HG03460 (cell line): Measurements from ENCODE around the gene WASF2.
"Not testable (repeated sequence)": the region's sequence is repeated elsewhere in the genome, so short reads cannot be mapped to it uniquely, and the experiment has no call there.

Experiments used
- ATAC-seq: cut with Tn5 transposase; IDR thresholded peaks from one replicate; pipeline ENCODE4 v1.9.1; 2021; ENCODE audit not compliant: unreplicated experiment

Gene WASF2

GRCh38 chr1:27399251-27400025 is 90.5 kb downstream of the WASF2 start:
- no peak for ATAC-seq

- no peak for ATAC-seq
Measured at GRCh38 chr1:27398405-27399149, 91.4 kb downstream of the WASF2 start.

- no peak for ATAC-seq
Measured at GRCh38 chr1:27397749-27398148, 92.2 kb downstream of the WASF2 start.

- ATAC-seq, result no peak
Measured at GRCh38 chr1:27397110-27397509, 92.9 kb downstream of the WASF2 start.

GRCh38 chr1:27395441-27396195 is 94.3 kb downstream of the WASF2 start:
- ATAC-seq, result no peak

- no peak for ATAC-seq
Measured at GRCh38 chr1:27394925-27395324, 95.0 kb downstream of the WASF2 start.

- no peak for ATAC-seq
Measured at GRCh38 chr1:27394282-27394658, 95.7 kb downstream of the WASF2 start.

GRCh38 chr1:27393641-27394281 is 96.2 kb downstream of the WASF2 start:
- ATAC-seq, result no peak

GRCh38 chr1:27392778-27393635 is 97.0 kb downstream of the WASF2 start:
- ATAC-seq, result peak; percentile 22

- peak; percentile 71 for ATAC-seq
Measured at GRCh38 chr1:27392096-27392777, 97.7 kb downstream of the WASF2 start, which contains the start of gene GPR3. TSS of gene GPR3 (plus strand) at chr1:27392622. CDS start at chr1:27393799, 1,177 bp downstream.

- no peak for ATAC-seq
Measured at GRCh38 chr1:27391511-27392095, 98.4 kb downstream of the WASF2 start.

GRCh38 chr1:27388337-27389005 is 101.5 kb downstream of the WASF2 start:
- ATAC-seq, result no peak

- not testable (repeated sequence) for ATAC-seq
Measured at GRCh38 chr1:27384797-27385196, 105.2 kb downstream of the WASF2 start.

- no peak for ATAC-seq
Measured at GRCh38 chr1:27383661-27384060, 106.3 kb downstream of the WASF2 start.

- no peak for ATAC-seq
Measured at GRCh38 chr1:27383039-27383605, 106.8 kb downstream of the WASF2 start, which contains the start of gene CD164L2. TSS of gene CD164L2 (minus strand) at chr1:27383333. CDS start at chr1:27383239, 94 bp downstream.

GRCh38 chr1:27381969-27382762 is 107.8 kb downstream of the WASF2 start:
- no peak for ATAC-seq
